HG03039 (cell line): ENCODE results near the gene SYTL2.

ENCODE experiments used
- ATAC-seq: cut with Tn5 transposase; IDR thresholded peaks from one replicate; pipeline ENCODE4 v1.9.1; 2021; ENCODE audit warnings: mild to moderate bottlenecking, moderate library complexity; ENCODE audit not compliant: unreplicated experiment

SYTL2 gene

GRCh38 chr11:85828640-85828978, 17.7 kb upstream of the SYTL2 start:
- no peak for ATAC-seq

- no peak for ATAC-seq
Measured at GRCh38 chr11:85827748-85828639, 17.1 kb upstream of the SYTL2 start.

GRCh38 chr11:85826116-85826855, 15.3 kb upstream of the SYTL2 start:
- no peak for ATAC-seq

- ATAC-seq, result no peak
Measured at GRCh38 chr11:85825616-85826015, 14.7 kb upstream of the SYTL2 start.

- ATAC-seq, result no peak
Measured at GRCh38 chr11:85823816-85824215, 12.9 kb upstream of the SYTL2 start.

GRCh38 chr11:85822814-85823213, 11.9 kb upstream of the SYTL2 start:
- no peak for ATAC-seq

GRCh38 chr11:85821636-85822035, 10.7 kb upstream of the SYTL2 start:
- no peak for ATAC-seq

GRCh38 chr11:85819441-85819840, 8.5 kb upstream of the SYTL2 start:
- no peak for ATAC-seq

- ATAC-seq, result no peak
Measured at GRCh38 chr11:85815186-85815931, 4.4 kb upstream of the SYTL2 start.

GRCh38 chr11:85813721-85814120, 2.8 kb upstream of the SYTL2 start:
- ATAC-seq, result no peak

- ATAC-seq, result no peak
Measured at GRCh38 chr11:85811624-85812023, 683 bp upstream of the SYTL2 start.

GRCh38 chr11:85810521-85810870, 445 bp downstream of the SYTL2 start:
- no peak for ATAC-seq

GRCh38 chr11:85809863-85810262, 1.1 kb downstream of the SYTL2 start:
- ATAC-seq, result no peak

- ATAC-seq, result no peak
Measured at GRCh38 chr11:85809191-85809590, 1.8 kb downstream of the SYTL2 start.

- no peak for ATAC-seq
Measured at GRCh38 chr11:85806876-85807275, 4.1 kb downstream of the SYTL2 start.

GRCh38 chr11:85806016-85806415, 4.9 kb downstream of the SYTL2 start:
- ATAC-seq, result no peak

GRCh38 chr11:85805387-85805786, 5.6 kb downstream of the SYTL2 start:
- no peak for ATAC-seq

GRCh38 chr11:85803920-85804319, 7.0 kb downstream of the SYTL2 start:
- no peak for ATAC-seq

- no peak for ATAC-seq
Measured at GRCh38 chr11:85803303-85803702, 7.6 kb downstream of the SYTL2 start.

- ATAC-seq, result no peak
Measured at GRCh38 chr11:85801527-85801926, 9.4 kb downstream of the SYTL2 start.

GRCh38 chr11:85800595-85801342, 10.2 kb downstream of the SYTL2 start:
- no peak for ATAC-seq
